Hematopoietic multipotent progenitor cell treated with erythropoietin and hydrocortisone succinate and interleukin-3 and kit ligand, for 8 days (in vitro differentiated cells): Measurements from ENCODE around the gene CEACAM19.
A peak's percentile ranks its signal among the peaks of the same experiment; 100 is the strongest.
"Not testable (repeated sequence)": the region's sequence is repeated elsewhere in the genome, so short reads cannot be mapped to it uniquely, and the experiment has no call there.

Experiments used
- DNase-seq: peaks from one replicate; pipeline ENCODE4 v3.0.0-alpha.2; 2015

Gene CEACAM19

GRCh38 chr19:44646049-44646416 is 25.2 kb upstream of the CEACAM19 start:
- DNase-seq: no peak

GRCh38 chr19:44647144-44647543 is 24.1 kb upstream of the CEACAM19 start:
- no peak for DNase-seq

GRCh38 chr19:44648631-44649251 is 22.5 kb upstream of the CEACAM19 start:
- DNase-seq: no peak

GRCh38 chr19:44649578-44650145 is 21.6 kb upstream of the CEACAM19 start:
- DNase-seq: no peak

- DNase-seq: no peak
These were observed 17.9 kb upstream of the CEACAM19 start for GRCh38 chr19:44653343-44653742.

GRCh38 chr19:44653977-44654774 is 17.1 kb upstream of the CEACAM19 start:
- peak; percentile 65 for DNase-seq

- peak; percentile 68 for DNase-seq
These were observed 13.9 kb upstream of the CEACAM19 start for GRCh38 chr19:44657211-44657921.

GRCh38 chr19:44658069-44658733 is 13.1 kb upstream of the CEACAM19 start:
- no peak for DNase-seq

- DNase-seq: no peak
These were observed 11.2 kb upstream of the CEACAM19 start for GRCh38 chr19:44660081-44660480.

GRCh38 chr19:44661205-44661604 is 10.1 kb upstream of the CEACAM19 start:
- no peak for DNase-seq

- no peak for DNase-seq
These were observed 9.4 kb upstream of the CEACAM19 start for GRCh38 chr19:44661904-44662303.

- DNase-seq: no peak
These were observed 8.4 kb upstream of the CEACAM19 start for GRCh38 chr19:44662691-44663385.

GRCh38 chr19:44663996-44664395 is 7.3 kb upstream of the CEACAM19 start:
- DNase-seq: no peak

- no peak for DNase-seq
These were observed 6.3 kb upstream of the CEACAM19 start for GRCh38 chr19:44664976-44665375.

GRCh38 chr19:44666852-44667556 is 4.3 kb upstream of the CEACAM19 start:
- peak; percentile 31 for DNase-seq

GRCh38 chr19:44668985-44669764 is 2.1 kb upstream of the CEACAM19 start:
- no peak for DNase-seq

- not testable (repeated sequence) for DNase-seq
These were observed 1.3 kb upstream of the CEACAM19 start for GRCh38 chr19:44670027-44670426.

- no peak for DNase-seq
These were observed 944 bp downstream of the CEACAM19 start for GRCh38 chr19:44672226-44672625.

- DNase-seq: no peak
These were observed 2.2 kb downstream of the CEACAM19 start for GRCh38 chr19:44673510-44673909.

GRCh38 chr19:44675521-44675920 is 4.2 kb downstream of the CEACAM19 start:
- no peak for DNase-seq
